Spleen (tissue), 11 donors: ENCODE measurements around the gene KRTAP9-8. TPM values are rescaled to one million over a fixed set of nuclear protein-coding genes. Genes with fewer than 3 reads are reported as not detected.
"Not testable (repeated sequence)": the region's sequence is repeated elsewhere in the genome, so short reads cannot be mapped to it uniquely, and the experiment has no call there.

ENCODE experiments used
- DNase-seq: peaks from one replicate; pipeline ENCODE4 v3.0.0-alpha.2; 2020
- H3K27ac ChIP-seq, 8 donors: fragments of 200-600 bp; sonication (generic) in 7 of 8; 1 replicate in 4 of 8; 2 replicates in 4 of 8; pipeline versions ENCODE4 v1.5.0 to v1.8.0; 2016 to 2021; ENCODE audit warnings: inconsistent platforms in 4 of 8, mild to moderate bottlenecking in 4 of 8, moderate library complexity in 1 of 8
- H3K27me3 ChIP-seq, 7 donors: fragments of 200-600 bp; sonication (generic) in 6 of 7; replicated peaks in 1 of 7; 1 replicate in 4 of 7; 2 replicates in 3 of 7; pipeline versions ENCODE4 v1.5.0 to v1.8.0; 2016 to 2021; ENCODE audit warnings: inconsistent platforms in 3 of 7, mild to moderate bottlenecking in 1 of 7
- H3K36me3 ChIP-seq, 6 donors: fragments of 200-600 bp; sonication (generic) in 5 of 6; 1 replicate in 4 of 6; 2 replicates in 2 of 6; pipeline versions ENCODE4 v1.5.0 to v1.8.0; 2016 to 2021; ENCODE audit warnings: inconsistent platforms in 2 of 6
- H3K4me1 ChIP-seq, 6 donors: fragments of 200-600 bp; sonication (generic) in 5 of 6; 1 replicate in 3 of 6; 2 replicates in 3 of 6; pipeline versions ENCODE4 v1.5.0 to v1.8.0; 2016 to 2021; ENCODE audit warnings: inconsistent platforms in 3 of 6
- H3K4me3 ChIP-seq, 8 donors: fragments of 200-600 bp; sonication (generic) in 7 of 8; 1 replicate in 4 of 8; 2 replicates in 4 of 8; pipeline versions ENCODE4 v1.5.0 to v1.8.0; 2016 to 2021; ENCODE audit warnings: inconsistent platforms in 4 of 8, mild to moderate bottlenecking in 4 of 8, moderate library complexity in 2 of 8
- H3K9me3 ChIP-seq, 8 donors: fragments of 200-600 bp; sonication (generic) in 7 of 8; 1 replicate in 4 of 8; 2 replicates in 4 of 8; pipeline versions ENCODE4 v1.5.0 to v1.8.0; 2016 to 2021; ENCODE audit warnings: inconsistent platforms in 4 of 8
- POLR2A ChIP-seq, 3 donors: fragments of 450-650 bp; IDR thresholded peaks; one replicate each; pipeline ENCODE4 v1.5.1; 2017; ENCODE audit warnings: antibody characterized with exemption in 3 of 3, mild to moderate bottlenecking in 1 of 3
- POLR2AphosphoS5 ChIP-seq, 3 donors: sonication (generic); formaldehyde crosslinking; IDR thresholded peaks; one replicate each; pipeline ENCODE4 v1.5.1; 2017; ENCODE audit warnings: antibody characterized with exemption in 3 of 3
- WGBS, 5 donors: extraction: QIAGEN DNeasy Blood & Tissue Kit in 3 of 5; methylation state at CpG; one replicate each; pipeline versions ENCODE4 v1.1.5 to v1.1.7; 2013 to 2018; 5-methylcytosine and 5-hydroxymethylcytosine counted together
- intact Hi-C: fragments of 100-400 bp; cut with DNase I; formaldehyde crosslinking; loops from one replicate; pipeline ENCODE4 v1.15.0; 2023; ENCODE audit warnings: low total_unique reads
- polyA plus RNA-seq, 3 donors: library from polyadenylated mRNA; stranded (reverse); fragments of 200-250 nt; gene quantifications; one replicate each; pipeline ENCODE4 v1.2.1, GENCODE V29; 2013
- total RNA-seq, 7 donors: library from RNA; depleted of rRNA in 3 of 7; stranded (reverse); fragments of >200 nt in 3 of 7; fragmentation: NEBNext Ultra II Directional in 4 of 7; extraction: Animal tissue kit (Norgen Biotek cat#: 25700) in 4 of 7; gene quantifications; one replicate each; pipeline versions ENCODE4 v1.1.0 to v1.2.1, GENCODE V29; 2016 to 2021
- TF ChIP-seq, protein P1 (sequence below), 11 experiments: fragments of 200-600 bp in 7 of 11; fragments of 450-650 bp in 4 of 11; sonication (generic) in 4 of 11; IDR thresholded peaks in 8 of 11; conservative IDR thresholded peaks in 3 of 11; 1 replicate in 7 of 11; 2 replicates in 4 of 11; pipeline versions ENCODE4 v1.4.0 to v1.8.0; 2016 to 2021; ENCODE audit warnings: antibody characterized with exemption in 11 of 11, inconsistent platforms in 4 of 11, mild to moderate bottlenecking in 1 of 11
- donor health status: healthy with polysubstance abuse.
- donor health status: DM: no; HTN: no; CAD: no; lungs with moderate emphysema.
- donor health status: DM: no; HTN: no; CAD: no.
- donor health status: Bipolar disorder and iron deficiency.
- donor health status: healthy.
- donor health status: DM: no; HTN: no; CAD: no.
- donor health status: DM: yes; HTN: yes; CAD: no.

The KRTAP9-8 gene
- total and polyA plus RNA-seq, 10 donors = not detected

- peaks cover 0 to 19% (median 0%) of the 10 kb centered on the region in 7 donors for H3K27me3 ChIP-seq
- H3K27ac ChIP-seq = no peak overlapping the region
- no peaks in the 10 kb centered on the region for H3K9me3 ChIP-seq
- intact Hi-C loops = no loop called here
- no peak for DNase-seq
- no peak overlapping the region for H3K4me3 ChIP-seq
- H3K4me1 ChIP-seq = no peaks in the 10 kb centered on the region
- no peaks in the 10 kb centered on the region for H3K36me3 ChIP-seq
- TF ChIP-seq, protein P1, sequence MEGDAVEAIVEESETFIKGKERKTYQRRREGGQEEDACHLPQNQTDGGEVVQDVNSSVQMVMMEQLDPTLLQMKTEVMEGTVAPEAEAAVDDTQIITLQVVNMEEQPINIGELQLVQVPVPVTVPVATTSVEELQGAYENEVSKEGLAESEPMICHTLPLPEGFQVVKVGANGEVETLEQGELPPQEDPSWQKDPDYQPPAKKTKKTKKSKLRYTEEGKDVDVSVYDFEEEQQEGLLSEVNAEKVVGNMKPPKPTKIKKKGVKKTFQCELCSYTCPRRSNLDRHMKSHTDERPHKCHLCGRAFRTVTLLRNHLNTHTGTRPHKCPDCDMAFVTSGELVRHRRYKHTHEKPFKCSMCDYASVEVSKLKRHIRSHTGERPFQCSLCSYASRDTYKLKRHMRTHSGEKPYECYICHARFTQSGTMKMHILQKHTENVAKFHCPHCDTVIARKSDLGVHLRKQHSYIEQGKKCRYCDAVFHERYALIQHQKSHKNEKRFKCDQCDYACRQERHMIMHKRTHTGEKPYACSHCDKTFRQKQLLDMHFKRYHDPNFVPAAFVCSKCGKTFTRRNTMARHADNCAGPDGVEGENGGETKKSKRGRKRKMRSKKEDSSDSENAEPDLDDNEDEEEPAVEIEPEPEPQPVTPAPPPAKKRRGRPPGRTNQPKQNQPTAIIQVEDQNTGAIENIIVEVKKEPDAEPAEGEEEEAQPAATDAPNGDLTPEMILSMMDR (IDR thresholded peaks at IDR 0.05 in 8 of 11, conservative IDR thresholded peaks at IDR 0.05 in 3 of 11) = no peak
- TF ChIP-seq POLR2A (IDR thresholded peaks at IDR 0.05) (no peak), POLR2AphosphoS5 (IDR thresholded peaks at IDR 0.05) (no peak)
- 74 to 88% (median 77%) methylated on average over 2 of the region's 2 CpGs for WGBS, 5 donors
Observed at GRCh38 chr17:41263212-41263611, 25.4 kb downstream of the KRTAP9-8 start.

DNA sequence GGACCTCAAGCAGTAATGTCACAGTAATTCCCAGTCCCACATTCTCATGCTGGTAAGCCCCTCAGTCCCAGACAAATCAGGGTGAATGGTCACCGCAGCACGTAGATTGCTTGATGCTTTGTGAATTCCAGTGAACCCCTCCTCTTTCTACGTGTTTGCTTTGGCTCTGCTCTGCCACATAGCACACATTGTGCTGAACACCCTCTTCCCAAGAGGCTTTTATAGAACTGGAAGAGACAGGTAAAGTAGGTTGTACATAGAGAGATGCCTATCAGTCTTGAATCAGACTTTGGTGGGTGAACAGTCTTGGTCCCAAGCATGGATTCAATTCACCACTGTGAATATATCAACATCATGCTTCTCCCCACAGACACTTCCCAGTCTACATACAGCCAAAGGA is 26.8 kb downstream of the KRTAP9-8 start:
- H3K27ac ChIP-seq = no peak overlapping the region
- H3K27me3 ChIP-seq = peaks cover 0 to 7% (median 0%) of the 10 kb centered on the region in 7 donors
- no peak overlapping the region for H3K4me3 ChIP-seq
- no peaks in the 10 kb centered on the region for H3K9me3 ChIP-seq
- 82 to 98% (median 89%) methylated on average over 3 of the region's 3 CpGs for WGBS, 5 donors
- no peak for TF ChIP-seq POLR2A (IDR thresholded peaks at IDR 0.05)
- TF ChIP-seq POLR2AphosphoS5 (IDR thresholded peaks at IDR 0.05) = no peak
- TF ChIP-seq, protein P1 (IDR thresholded peaks at IDR 0.05 in 8 of 11, conservative IDR thresholded peaks at IDR 0.05 in 3 of 11) = no peak
- no peak for DNase-seq
- H3K36me3 ChIP-seq = no peaks in the 10 kb centered on the region
- no peaks in the 10 kb centered on the region for H3K4me1 ChIP-seq
- intact Hi-C loops = no loop called here

DNA sequence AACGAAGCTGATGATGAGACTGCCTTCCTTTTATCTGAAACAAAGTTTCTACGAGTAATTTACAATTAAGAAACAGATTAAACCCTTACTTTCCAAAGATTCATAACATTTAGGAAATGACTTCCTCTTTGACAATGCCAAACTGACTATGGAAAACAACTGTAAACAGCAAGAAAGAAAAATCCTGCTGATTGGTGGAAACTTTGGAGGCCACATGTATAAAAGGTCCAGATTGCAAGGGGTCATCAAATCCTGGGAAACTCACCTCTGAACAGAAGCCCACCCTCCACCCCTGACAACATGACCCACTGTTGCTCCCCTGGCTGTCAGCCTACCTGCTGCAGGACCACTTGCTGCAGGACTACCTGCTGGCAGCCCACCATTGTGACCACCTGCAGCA is 27.3 kb downstream of the KRTAP9-8 start, which contains the start of gene KRTAP9-6:
Gene KRTAP9-6 (plus strand): TSS at position 301 of the 400 bp plus-strand sequence. CDS start 0 bp downstream, at position 301.
- H3K27ac ChIP-seq = no peak within 1 kb of the TSS
- TF ChIP-seq, protein P1 (IDR thresholded peaks at IDR 0.05 in 8 of 11, conservative IDR thresholded peaks at IDR 0.05 in 3 of 11) = no peak
- no peak for TF ChIP-seq POLR2AphosphoS5 (IDR thresholded peaks at IDR 0.05)
- H3K4me1 ChIP-seq = no peaks in the 10 kb centered on the region
- 21 to 59% (median 33%) methylated on average over 2 of the region's 2 CpGs for WGBS, 5 donors
- intact Hi-C loops = no loop called here
- H3K4me3 ChIP-seq = no peak within 1 kb of the TSS
- no peaks in the 10 kb centered on the region for H3K9me3 ChIP-seq
- H3K27me3 ChIP-seq = peaks cover 0 to 4% (median 0%) of the 10 kb centered on the region in 7 donors
- DNase-seq = no peak
- H3K36me3 ChIP-seq = no peaks in the 10 kb centered on the region

DNA sequence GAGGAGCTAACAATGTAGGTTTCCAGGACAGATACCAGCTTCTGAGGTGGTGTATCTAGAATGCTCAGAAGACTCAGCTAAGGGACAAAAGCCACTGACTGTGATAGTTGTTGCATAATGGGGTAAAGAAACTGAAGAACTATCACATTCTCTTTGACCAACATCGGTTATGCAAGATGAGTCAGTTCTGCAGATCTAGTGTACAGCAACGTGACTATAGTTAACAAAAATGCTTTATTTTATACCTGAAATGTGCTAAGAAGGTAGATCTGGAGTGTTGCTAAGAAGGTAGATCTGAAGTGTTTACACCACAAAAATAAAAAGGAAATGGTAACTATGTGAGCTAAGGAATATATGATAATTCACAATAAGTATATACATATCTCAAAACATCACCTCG is 29.9 kb downstream of the KRTAP9-8 start:
- no peaks in the 10 kb centered on the region for H3K9me3 ChIP-seq
- H3K4me3 ChIP-seq = no peak overlapping the region
- TF ChIP-seq, protein P1 (IDR thresholded peaks at IDR 0.05 in 8 of 11, conservative IDR thresholded peaks at IDR 0.05 in 3 of 11) = no peak
- TF ChIP-seq POLR2AphosphoS5 (IDR thresholded peaks at IDR 0.05) (no peak), POLR2A (IDR thresholded peaks at IDR 0.05) (no peak)
- intact Hi-C loops = no loop called here
- H3K36me3 ChIP-seq = no peaks in the 10 kb centered on the region
- peaks cover 0 to 4% (median 0%) of the 10 kb centered on the region in 7 donors for H3K27me3 ChIP-seq
- no peak for DNase-seq
- no peak overlapping the region for H3K27ac ChIP-seq
- 71 to 93% (median 79%) methylated on average over 3 of the region's 3 CpGs; no CpG with 5 or more reads in 2 of the 5 donors for WGBS, 5 donors
- H3K4me1 ChIP-seq = no peaks in the 10 kb centered on the region

- H3K27ac ChIP-seq, H3K9me3 ChIP-seq, DNase-seq, H3K4me1 ChIP-seq, H3K27me3 ChIP-seq, H3K36me3 ChIP-seq, intact Hi-C loops, H3K4me3 ChIP-seq: not testable (repeated sequence)
- WGBS, 5 donors = 30 to 75% methylated on average over 1 of the region's 1 CpG; no CpG with 5 or more reads in 3 of the 5 donors
Observed at GRCh38 chr17:41271323-41271722, 33.5 kb downstream of the KRTAP9-8 start.
